DOHH2 (cell line): ENCODE data around the gene BRSK2.
"Not testable (repeated sequence)": the region's sequence is repeated elsewhere in the genome, so short reads cannot be mapped to it uniquely, and the experiment has no call there.

ENCODE experiments used
- H3F3A ChIP-seq: fragments of 200-600 bp; sonication (generic), shearing (Covaris generic); 2 replicates; pipeline ENCODE4 v1.6.0; 2016; ENCODE audit warnings: antibody characterized with exemption, mild to moderate bottlenecking; ENCODE audit not compliant: control insufficient read depth, insufficient read depth
- H3K27ac ChIP-seq: fragments of 200-600 bp; sonication (generic); 2 replicates; pipeline ENCODE4 v1.5.1; 2014; ENCODE audit warnings: low read depth, mild to moderate bottlenecking, low read length, moderate library complexity
- H3K27me3 ChIP-seq: fragments of 200-600 bp; sonication (generic); 2 replicates; pipeline ENCODE4 v1.6.1; 2014; ENCODE audit warnings: mild to moderate bottlenecking, low read length, mixed read lengths; ENCODE audit not compliant: control insufficient read depth
- H3K36me3 ChIP-seq: fragments of 200-600 bp; sonication (generic); 2 replicates; pipeline ENCODE4 v1.6.1; 2014; ENCODE audit warnings: mild to moderate bottlenecking, low read length, moderate library complexity, mixed read lengths; ENCODE audit not compliant: control insufficient read depth
- H3K4me1 ChIP-seq: fragments of 200-600 bp; sonication (generic); 2 replicates; pipeline ENCODE4 v1.6.1; 2014; ENCODE audit warnings: mild to moderate bottlenecking, low read length, mixed read lengths; ENCODE audit not compliant: control insufficient read depth
- H3K4me2 ChIP-seq: fragments of 200-600 bp; sonication (generic); 2 replicates; pipeline ENCODE4 v1.6.0; 2014; ENCODE audit warnings: mild to moderate bottlenecking, low read length, moderate library complexity
- H3K4me3 ChIP-seq: fragments of 200-600 bp; sonication (generic); 2 replicates; pipeline ENCODE4 v1.5.1; 2014; ENCODE audit warnings: mild to moderate bottlenecking, low read length, mixed read lengths
- H3K79me2 ChIP-seq: fragments of 200-600 bp; sonication (generic); 2 replicates; pipeline ENCODE4 v1.6.1; 2014; ENCODE audit warnings: mild to moderate bottlenecking, low read length, mixed read lengths; ENCODE audit not compliant: control insufficient read depth
- H3K9me2 ChIP-seq: fragments of 200-600 bp; sonication (generic); replicated peaks from 2 replicates; pipeline ENCODE4 v1.6.1; 2014; ENCODE audit warnings: mild to moderate bottlenecking, low read length, mixed read lengths; ENCODE audit not compliant: control insufficient read depth
- H3K9me3 ChIP-seq: fragments of 200-600 bp; sonication (generic); 2 replicates; pipeline ENCODE4 v1.6.1; 2014; ENCODE audit warnings: antibody characterized with exemption, low read length, mixed read lengths; ENCODE audit not compliant: control insufficient read depth, insufficient read depth
- H4K20me1 ChIP-seq: fragments of 200-600 bp; sonication (generic); 2 replicates; pipeline ENCODE4 v1.6.0; 2014; ENCODE audit warnings: low read depth, mild to moderate bottlenecking, antibody characterized with exemption, low read length, moderate library complexity; ENCODE audit not compliant: control insufficient read depth, insufficient read depth
- EZH2phosphoT487 ChIP-seq: fragments of 200-600 bp; sonication (generic); IDR thresholded peaks from 2 replicates; pipeline ENCODE4 v1.6.1; 2017; ENCODE audit warnings: borderline replicate concordance, mild to moderate bottlenecking, antibody characterized with exemption, low read length, moderate library complexity, mixed read lengths
- TF ChIP-seq, protein P1 (sequence below): fragments of 200-600 bp; sonication (generic); IDR thresholded peaks from one replicate; pipeline ENCODE4 v1.5.1; 2014; ENCODE audit warnings: antibody characterized with exemption, mild to moderate bottlenecking, low read depth, low read length; ENCODE audit not compliant: poor library complexity, severe bottlenecking

Gene BRSK2

GRCh38 chr11:1356478-1356960 lies 33.2 kb upstream of the BRSK2 start:
- H3K9me2 ChIP-seq, result no peaks in the 10 kb centered on the region
- H3K27ac ChIP-seq, result no peak overlapping the region
- no peaks in the 10 kb centered on the region for H3F3A ChIP-seq
- H3K4me3 ChIP-seq, result no peak overlapping the region
- no peaks in the 10 kb centered on the region for H4K20me1 ChIP-seq
- no peaks in the 10 kb centered on the region for H3K9me3 ChIP-seq
- no peaks in the 10 kb centered on the region for H3K79me2 ChIP-seq
- H3K4me1 ChIP-seq, result no peaks in the 10 kb centered on the region
- no peaks in the 10 kb centered on the region for H3K27me3 ChIP-seq
- no peak overlapping the region for H3K4me2 ChIP-seq
- no peaks in the 10 kb centered on the region for H3K36me3 ChIP-seq
- TF ChIP-seq, protein P1, sequence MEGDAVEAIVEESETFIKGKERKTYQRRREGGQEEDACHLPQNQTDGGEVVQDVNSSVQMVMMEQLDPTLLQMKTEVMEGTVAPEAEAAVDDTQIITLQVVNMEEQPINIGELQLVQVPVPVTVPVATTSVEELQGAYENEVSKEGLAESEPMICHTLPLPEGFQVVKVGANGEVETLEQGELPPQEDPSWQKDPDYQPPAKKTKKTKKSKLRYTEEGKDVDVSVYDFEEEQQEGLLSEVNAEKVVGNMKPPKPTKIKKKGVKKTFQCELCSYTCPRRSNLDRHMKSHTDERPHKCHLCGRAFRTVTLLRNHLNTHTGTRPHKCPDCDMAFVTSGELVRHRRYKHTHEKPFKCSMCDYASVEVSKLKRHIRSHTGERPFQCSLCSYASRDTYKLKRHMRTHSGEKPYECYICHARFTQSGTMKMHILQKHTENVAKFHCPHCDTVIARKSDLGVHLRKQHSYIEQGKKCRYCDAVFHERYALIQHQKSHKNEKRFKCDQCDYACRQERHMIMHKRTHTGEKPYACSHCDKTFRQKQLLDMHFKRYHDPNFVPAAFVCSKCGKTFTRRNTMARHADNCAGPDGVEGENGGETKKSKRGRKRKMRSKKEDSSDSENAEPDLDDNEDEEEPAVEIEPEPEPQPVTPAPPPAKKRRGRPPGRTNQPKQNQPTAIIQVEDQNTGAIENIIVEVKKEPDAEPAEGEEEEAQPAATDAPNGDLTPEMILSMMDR, result no peak
- no peak for TF ChIP-seq EZH2phosphoT487

- Histone ChIP-seq H3K27ac (no peak overlapping the region), H3K4me3 (no peak overlapping the region), H3F3A (no peaks in the 10 kb centered on the region), H3K79me2 (no peaks in the 10 kb centered on the region), H3K4me2 (no peak overlapping the region), H4K20me1 (no peaks in the 10 kb centered on the region), H3K9me3 (no peaks in the 10 kb centered on the region), H3K4me1 (no peaks in the 10 kb centered on the region), H3K9me2 (no peaks in the 10 kb centered on the region), H3K27me3 (no peaks in the 10 kb centered on the region), H3K36me3 (no peaks in the 10 kb centered on the region)
- TF ChIP-seq EZH2phosphoT487, result no peak
- TF ChIP-seq, protein P1, result no peak
Observed at GRCh38 chr11:1358286-1358685, 31.4 kb upstream of the BRSK2 start.

GRCh38 chr11:1358931-1359330 lies 30.8 kb upstream of the BRSK2 start:
- not testable (repeated sequence) for H3K4me2 ChIP-seq, H4K20me1 ChIP-seq, H3K27ac ChIP-seq, H3K4me1 ChIP-seq, H3K27me3 ChIP-seq, H3K9me3 ChIP-seq, H3K79me2 ChIP-seq, H3F3A ChIP-seq, H3K36me3 ChIP-seq, H3K9me2 ChIP-seq, H3K4me3 ChIP-seq

DNA sequence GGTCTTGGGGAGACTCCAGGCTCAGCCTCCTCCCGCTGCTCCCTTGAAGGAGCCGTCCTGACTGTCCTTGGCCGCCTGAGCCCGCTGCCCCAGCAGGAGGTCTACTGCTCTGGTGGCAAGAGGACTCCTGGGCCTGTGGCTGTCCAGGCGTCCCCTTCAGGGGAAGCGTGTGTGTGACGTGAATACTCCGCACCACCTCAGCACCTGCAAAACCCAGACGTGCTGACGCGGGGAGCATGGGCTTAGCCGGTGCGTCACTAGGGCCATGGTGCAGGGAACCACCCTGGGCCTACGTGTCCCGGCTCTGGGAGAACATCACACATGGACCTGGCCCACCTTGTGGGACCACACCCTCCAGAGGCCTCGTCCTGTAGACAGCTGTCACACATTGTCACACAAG lies 30.2 kb upstream of the BRSK2 start:
- Histone ChIP-seq H3K9me2 (no peaks in the 10 kb centered on the region), H4K20me1 (no peaks in the 10 kb centered on the region), H3F3A (no peaks in the 10 kb centered on the region), H3K4me2 (no peak overlapping the region), H3K27me3 (no peaks in the 10 kb centered on the region), H3K9me3 (no peaks in the 10 kb centered on the region), H3K36me3 (no peaks in the 10 kb centered on the region), H3K27ac (no peak overlapping the region), H3K4me1 (no peaks in the 10 kb centered on the region), H3K4me3 (no peak overlapping the region), H3K79me2 (no peaks in the 10 kb centered on the region)
- TF ChIP-seq, protein P1, result no peak
